OCI-LY7 (cell line): ENCODE measurements around the gene CCDC70.

Experiments
- CTCF ChIP-seq: fragments of 200-600 bp; sonication (generic); conservative IDR thresholded peaks from 2 replicates; pipeline ENCODE4 v1.5.1; 2014; ENCODE audit warnings: mild to moderate bottlenecking, antibody characterized with exemption, low read length, moderate library complexity, mixed read lengths
- EZH2phosphoT487 ChIP-seq: fragments of 200-600 bp; sonication (generic); IDR thresholded peaks from 2 replicates; pipeline ENCODE4 v1.6.1; 2018; ENCODE audit warnings: low read depth, borderline replicate concordance, mild to moderate bottlenecking, mixed run types, antibody characterized with exemption, low read length, moderate library complexity, mixed read lengths

DNA sequence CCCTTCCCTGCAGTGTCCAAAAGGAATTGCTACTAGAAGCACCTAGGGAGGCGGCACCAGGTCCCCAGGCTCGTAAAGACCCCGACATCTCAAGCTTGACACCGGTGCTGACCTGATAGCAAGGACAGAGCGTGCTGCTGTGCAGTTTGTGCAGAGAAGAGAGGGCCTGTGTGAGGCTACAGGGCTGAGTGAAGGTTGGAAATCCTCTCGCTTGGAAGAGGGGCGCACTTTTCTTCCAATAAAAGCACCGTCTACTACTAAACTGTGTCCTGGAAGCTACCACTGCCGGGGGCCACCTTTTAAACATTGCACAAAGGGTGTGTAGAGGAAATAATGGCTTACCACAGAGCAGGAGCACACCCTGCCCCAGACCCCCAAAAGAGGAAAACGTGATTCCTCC is 27.8 kb upstream of the CCDC70 start:
- TF ChIP-seq CTCF (no peak), EZH2phosphoT487 (no peak)
